Tibial nerve (tissue), 3 donors: ENCODE results near the gene BOD1L1.

Experiments
- POLR2A ChIP-seq, 2 donors: fragments of 450-650 bp; IDR thresholded peaks; one replicate each; pipeline ENCODE4 v1.6.1; 2017; ENCODE audit warnings: antibody characterized with exemption in 2 of 2, mild to moderate bottlenecking in 2 of 2, moderate library complexity in 2 of 2
- TF ChIP-seq, protein P1 (sequence below), 5 experiments: fragments of 200-600 bp in 3 of 5; fragments of 450-650 bp in 2 of 5; sonication (generic) in 3 of 5; IDR thresholded peaks; one replicate each; pipeline ENCODE4 v1.5.1; 2016 to 2019; ENCODE audit warnings: antibody characterized with exemption in 5 of 5, mild to moderate bottlenecking in 3 of 5, moderate library complexity in 2 of 5

DNA sequence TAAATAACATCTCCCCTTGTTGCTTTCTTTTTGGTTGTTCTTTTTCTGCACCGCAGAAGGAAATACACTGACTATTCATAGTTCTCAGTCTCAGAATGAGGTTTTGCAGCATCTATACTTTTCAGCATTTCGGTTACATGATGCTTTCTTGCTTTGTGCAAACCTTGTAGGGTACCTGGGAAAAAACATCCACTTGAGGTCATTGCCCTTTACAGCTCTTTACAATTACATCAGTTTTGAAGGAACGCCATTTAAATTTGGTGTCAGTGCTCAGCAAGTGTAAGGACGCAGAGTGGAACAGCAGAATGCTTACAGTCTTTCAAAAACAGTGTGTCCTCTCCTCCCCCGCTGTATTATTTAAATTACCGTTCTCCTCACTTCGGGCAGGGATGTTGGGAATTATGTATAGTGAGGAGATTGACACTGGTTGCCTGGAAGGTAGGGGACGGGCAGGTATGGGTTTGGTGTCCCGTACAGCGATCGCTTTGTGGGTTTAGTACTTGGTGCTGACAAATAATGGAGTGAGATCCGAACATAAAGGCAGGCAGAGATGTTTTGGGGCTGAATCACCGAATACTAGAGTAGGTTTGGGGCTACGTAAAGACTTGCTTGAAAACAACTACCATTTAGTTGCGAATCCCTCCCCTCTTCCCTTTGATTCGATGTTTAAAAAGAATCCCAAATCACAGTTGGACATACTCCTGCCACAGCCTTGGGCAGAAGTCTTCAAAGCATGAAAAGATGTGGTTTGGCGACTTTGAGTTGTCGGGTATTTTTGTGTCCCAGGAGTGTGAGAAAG lies 81.2 kb downstream of the BOD1L1 start:
- TF ChIP-seq, protein P1, sequence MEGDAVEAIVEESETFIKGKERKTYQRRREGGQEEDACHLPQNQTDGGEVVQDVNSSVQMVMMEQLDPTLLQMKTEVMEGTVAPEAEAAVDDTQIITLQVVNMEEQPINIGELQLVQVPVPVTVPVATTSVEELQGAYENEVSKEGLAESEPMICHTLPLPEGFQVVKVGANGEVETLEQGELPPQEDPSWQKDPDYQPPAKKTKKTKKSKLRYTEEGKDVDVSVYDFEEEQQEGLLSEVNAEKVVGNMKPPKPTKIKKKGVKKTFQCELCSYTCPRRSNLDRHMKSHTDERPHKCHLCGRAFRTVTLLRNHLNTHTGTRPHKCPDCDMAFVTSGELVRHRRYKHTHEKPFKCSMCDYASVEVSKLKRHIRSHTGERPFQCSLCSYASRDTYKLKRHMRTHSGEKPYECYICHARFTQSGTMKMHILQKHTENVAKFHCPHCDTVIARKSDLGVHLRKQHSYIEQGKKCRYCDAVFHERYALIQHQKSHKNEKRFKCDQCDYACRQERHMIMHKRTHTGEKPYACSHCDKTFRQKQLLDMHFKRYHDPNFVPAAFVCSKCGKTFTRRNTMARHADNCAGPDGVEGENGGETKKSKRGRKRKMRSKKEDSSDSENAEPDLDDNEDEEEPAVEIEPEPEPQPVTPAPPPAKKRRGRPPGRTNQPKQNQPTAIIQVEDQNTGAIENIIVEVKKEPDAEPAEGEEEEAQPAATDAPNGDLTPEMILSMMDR (IDR thresholded peaks at IDR 0.05), result no peak
- TF ChIP-seq POLR2A (IDR thresholded peaks at IDR 0.05), result no peak
